Loucy (cell line): ENCODE data around the gene ABL2.

Source experiments
- EZH2phosphoT487 ChIP-seq: fragments of 200-600 bp; IDR thresholded peaks from 2 replicates; pipeline ENCODE4 v1.6.1; 2018; ENCODE audit warnings: antibody characterized with exemption, mild to moderate bottlenecking, moderate library complexity, borderline replicate concordance
- TF ChIP-seq, protein P1 (sequence below): fragments of 200-600 bp; sonication (generic); conservative IDR thresholded peaks from 2 replicates; pipeline ENCODE4 v1.5.1; 2014; ENCODE audit warnings: mild to moderate bottlenecking, antibody characterized with exemption, low read length

DNA sequence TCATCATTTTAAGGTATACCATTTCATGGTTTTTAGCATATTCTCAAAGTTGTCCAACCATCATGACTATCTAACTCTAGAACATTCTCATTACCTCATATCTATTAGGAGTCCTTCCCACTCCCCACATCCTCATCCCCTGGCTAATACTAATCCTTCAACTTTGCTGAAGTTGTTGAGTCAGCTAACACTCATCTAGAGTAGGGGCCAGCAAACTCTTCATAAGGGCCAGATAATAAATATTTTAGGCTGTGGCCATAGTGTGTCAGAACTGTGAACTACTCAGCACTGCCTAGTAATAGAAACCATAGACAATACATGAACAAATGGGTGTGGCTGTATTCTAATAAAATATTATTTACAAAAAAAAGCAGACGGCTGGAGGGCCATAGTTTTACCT is 104.6 kb downstream of the ABL2 start:
- TF ChIP-seq, protein P1, sequence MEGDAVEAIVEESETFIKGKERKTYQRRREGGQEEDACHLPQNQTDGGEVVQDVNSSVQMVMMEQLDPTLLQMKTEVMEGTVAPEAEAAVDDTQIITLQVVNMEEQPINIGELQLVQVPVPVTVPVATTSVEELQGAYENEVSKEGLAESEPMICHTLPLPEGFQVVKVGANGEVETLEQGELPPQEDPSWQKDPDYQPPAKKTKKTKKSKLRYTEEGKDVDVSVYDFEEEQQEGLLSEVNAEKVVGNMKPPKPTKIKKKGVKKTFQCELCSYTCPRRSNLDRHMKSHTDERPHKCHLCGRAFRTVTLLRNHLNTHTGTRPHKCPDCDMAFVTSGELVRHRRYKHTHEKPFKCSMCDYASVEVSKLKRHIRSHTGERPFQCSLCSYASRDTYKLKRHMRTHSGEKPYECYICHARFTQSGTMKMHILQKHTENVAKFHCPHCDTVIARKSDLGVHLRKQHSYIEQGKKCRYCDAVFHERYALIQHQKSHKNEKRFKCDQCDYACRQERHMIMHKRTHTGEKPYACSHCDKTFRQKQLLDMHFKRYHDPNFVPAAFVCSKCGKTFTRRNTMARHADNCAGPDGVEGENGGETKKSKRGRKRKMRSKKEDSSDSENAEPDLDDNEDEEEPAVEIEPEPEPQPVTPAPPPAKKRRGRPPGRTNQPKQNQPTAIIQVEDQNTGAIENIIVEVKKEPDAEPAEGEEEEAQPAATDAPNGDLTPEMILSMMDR, result no peak
- no peak for TF ChIP-seq EZH2phosphoT487
